Panc1 (cell line): ENCODE data around the gene CDH13. TPM values are rescaled to one million over a fixed set of nuclear protein-coding genes. Genes with fewer than 3 reads are reported as not detected.

Source experiments
- ATAC-seq: fragments of 200-7000 bp; cut with Tn5 transposase; 2 replicates; pipeline ENCODE4 v1.9.1; 2020; ENCODE audit warnings: mild to moderate bottlenecking, moderate library complexity
- BruUV-seq: library from RNA; stranded (reverse); fragments of 400-500 nt; replicated peaks from 2 replicates; lab custom pipeline; 2021; lab: Mats Ljungman, UMichigan
- CTCF ChIA-PET: fragments of 300-600 bp; sonication (Branson Sonifier 250); formaldehyde crosslinking; loops from one replicate; lab custom pipeline; 2022; ENCODE audit warnings: antibody characterized with exemption; lab: Charles Lee
- POLR2A ChIA-PET: fragments of 300-600 bp; sonication (Branson Sonifier 250); formaldehyde crosslinking; loops from one replicate; lab custom pipeline; 2022; ENCODE audit warnings: antibody characterized with exemption; lab: Charles Lee
- DNase-seq: peaks from one replicate; pipeline ENCODE4 v3.0.0-alpha.2; 2010; ENCODE audit warnings: low read depth, low spot score
- H3K27ac ChIP-seq: 2 replicates; pipeline ENCODE4 v1.5.1; 2011; ENCODE audit warnings: mild to moderate bottlenecking, low read length, inconsistent platforms
- H3K27me3 ChIP-seq: fragments of 200-500 bp; sonication (Bioruptor generic); 2 replicates; pipeline ENCODE4 v1.6.0; 2014; ENCODE audit warnings: low read length, inconsistent platforms; ENCODE audit not compliant: control insufficient read depth, insufficient read depth
- H3K36me3 ChIP-seq: fragments of 200-500 bp; sonication (Bioruptor generic); 2 replicates; pipeline ENCODE4 v1.5.1; 2014; ENCODE audit warnings: inconsistent platforms, mild to moderate bottlenecking, low read length, moderate library complexity; ENCODE audit not compliant: control insufficient read depth, insufficient read depth
- H3K4me1 ChIP-seq: 2 replicates; pipeline ENCODE4 v1.5.1; 2011; ENCODE audit warnings: inconsistent platforms, mild to moderate bottlenecking, low read length, moderate library complexity; ENCODE audit not compliant: control insufficient read depth, insufficient read depth
- H3K4me3 ChIP-seq, 2 experiments: 2 replicates each; pipeline ENCODE4 v1.5.1; 2011 to 2012; ENCODE audit warnings: low read depth in 2 of 2, low read length in 2 of 2, mild to moderate bottlenecking in 2 of 2, inconsistent platforms in 1 of 2, moderate library complexity in 1 of 2
- H3K9me3 ChIP-seq: fragments of 200-500 bp; sonication (Bioruptor generic); 2 replicates; pipeline ENCODE4 v1.5.1; 2014; ENCODE audit warnings: low read depth, mild to moderate bottlenecking, inconsistent platforms, low read length, moderate library complexity; ENCODE audit not compliant: control insufficient read depth, insufficient read depth
- CTCF ChIP-seq: fragments of 450-650 bp; IDR thresholded peaks from 2 replicates; pipeline ENCODE4 v1.5.1; 2017; ENCODE audit warnings: mild to moderate bottlenecking
- POLR2AphosphoS5 ChIP-seq: IDR thresholded peaks from 2 replicates; pipeline ENCODE4 v1.6.1; 2012; ENCODE audit warnings: mild to moderate bottlenecking, low read depth, low read length, moderate library complexity
- REST ChIP-seq, 2 experiments: IDR thresholded peaks; 2 replicates each; pipeline ENCODE4 v1.6.1; 2011 to 2012; ENCODE audit warnings: low read depth in 2 of 2, control low read depth in 1 of 2, low read length in 1 of 2, mild to moderate bottlenecking in 1 of 2, moderate library complexity in 1 of 2; ENCODE audit not compliant: insufficient read depth in 1 of 2
- SIN3A ChIP-seq: IDR thresholded peaks from 2 replicates; pipeline ENCODE4 v1.6.1; 2012; ENCODE audit warnings: low read depth, mild to moderate bottlenecking, low read length, moderate library complexity, borderline replicate concordance; ENCODE audit not compliant: insufficient read depth
- TCF7L2 ChIP-seq: IDR thresholded peaks from 2 replicates; pipeline ENCODE4 v1.6.1; 2011; ENCODE audit warnings: mild to moderate bottlenecking, low read depth, low read length, inconsistent platforms
- in situ Hi-C: cut with HindIII; loops from 2 replicates; pipeline ENCODE4 v1.10.0; 2016; ENCODE audit warnings: low sequenced_read_pairs, low pct_unique_long_range_greater_than_20kb
- intact Hi-C: fragments of 100-400 bp; cut with micrococcal nuclease; formaldehyde crosslinking; loops from one replicate; pipeline ENCODE4 v1.10.0; 2022; ENCODE audit not compliant: unreplicated experiment
- total RNA-seq: library from RNA; stranded (reverse); gene quantifications from one replicate; pipeline ENCODE4 v1.2.1, GENCODE V29; 2021; ENCODE audit not compliant: unreplicated experiment

CDH13 gene
- total RNA-seq, 1 experiment from 2014 or later: not detected

GRCh38 chr16:83271123-83271522, 644.4 kb downstream of the CDH13 start:
- no peak overlapping the region for H3K4me3 ChIP-seq
- no peak for ATAC-seq

GRCh38 chr16:83271970-83272575, 645.3 kb downstream of the CDH13 start:
- in situ Hi-C loops: no loop called here
- BruUV-seq: no TSS peak
- CTCF ChIA-PET: no interaction called here

More at GRCh38 chr16:83271123-83271522, 644.4 kb downstream of the CDH13 start:
- BruUV-seq: no TSS peak
- Histone ChIP-seq H3K4me1 (no peaks in the 10 kb centered on the region), H3K36me3 (no peaks in the 10 kb centered on the region), H3K27ac (no peak overlapping the region), H3K9me3 (no peaks in the 10 kb centered on the region), H3K27me3 (no peaks in the 10 kb centered on the region)
- ChIA-PET CTCF (no interaction called here), POLR2A (no interaction called here)
- DNase-seq: no peak
- TF ChIP-seq CTCF (no peak), POLR2AphosphoS5 (no peak)
- intact Hi-C loops (no loop called here), in situ Hi-C loops (no loop called here)

More at GRCh38 chr16:83271970-83272575, 645.3 kb downstream of the CDH13 start:
- Histone ChIP-seq H3K27ac (no peak overlapping the region), H3K36me3 (no peaks in the 10 kb centered on the region), H3K4me1 (no peaks in the 10 kb centered on the region), H3K27me3 (no peaks in the 10 kb centered on the region), H3K9me3 (no peaks in the 10 kb centered on the region), H3K4me3 (no peak overlapping the region)
- ATAC-seq: no peak
- POLR2A ChIA-PET: no interaction called here
- intact Hi-C loops: no loop called here
- TF ChIP-seq CTCF: no peak
- no peak for TF ChIP-seq TCF7L2
- TF ChIP-seq REST (IDR thresholded peaks at IDR 0.05; ENCODE audit: insufficient read depth in 1 of 2, low read depth in 2 of 2, low read length in 1 of 2): no peak
- TF ChIP-seq SIN3A: no peak
- no peak for TF ChIP-seq POLR2AphosphoS5
- no peak for DNase-seq
